Amygdala (tissue), 56 donors: ENCODE results near the gene TNFRSF1A.
A peak's percentile ranks its signal among the peaks of the same experiment; 100 is the strongest.
"Not testable (repeated sequence)": the region's sequence is repeated elsewhere in the genome, so short reads cannot be mapped to it uniquely, and the experiment has no call there.

ENCODE experiments used
- DNase-seq, 56 donors: peaks; one replicate each; lab custom pipeline; 2025; lab: John Stamatoyannopoulos, UW

TNFRSF1A gene

DNA sequence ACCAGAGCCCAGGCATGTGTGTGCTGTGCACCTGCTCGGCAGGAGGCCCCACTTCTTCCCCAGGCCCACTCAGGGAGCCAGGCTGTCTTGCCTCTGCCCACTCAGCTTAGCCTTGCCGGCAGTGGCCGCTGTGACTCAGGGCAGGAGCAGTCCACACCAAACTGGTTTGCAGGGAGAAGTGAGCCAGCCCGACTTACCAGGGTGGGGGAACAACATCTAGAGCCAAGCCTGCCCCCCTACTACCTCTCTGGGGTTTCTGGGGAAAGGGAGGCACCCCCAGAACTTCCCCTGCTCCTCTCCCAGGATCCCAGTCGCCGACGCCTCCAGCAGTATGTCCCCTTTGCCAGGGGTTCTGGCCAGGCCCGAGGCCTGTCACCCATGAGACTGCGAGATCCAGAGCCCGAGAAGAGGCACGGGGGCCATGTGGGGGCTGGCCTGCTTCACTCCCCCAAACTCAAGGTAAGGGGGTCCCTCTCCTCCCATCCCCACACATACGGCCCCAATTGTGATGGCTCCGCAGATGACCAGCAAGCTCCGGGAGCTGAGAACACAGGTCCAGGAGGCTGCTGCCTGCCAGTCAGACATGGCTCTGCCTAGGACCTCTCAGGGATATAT, 28.4 kb downstream of the TNFRSF1A start:
- no peak for DNase-seq

DNA sequence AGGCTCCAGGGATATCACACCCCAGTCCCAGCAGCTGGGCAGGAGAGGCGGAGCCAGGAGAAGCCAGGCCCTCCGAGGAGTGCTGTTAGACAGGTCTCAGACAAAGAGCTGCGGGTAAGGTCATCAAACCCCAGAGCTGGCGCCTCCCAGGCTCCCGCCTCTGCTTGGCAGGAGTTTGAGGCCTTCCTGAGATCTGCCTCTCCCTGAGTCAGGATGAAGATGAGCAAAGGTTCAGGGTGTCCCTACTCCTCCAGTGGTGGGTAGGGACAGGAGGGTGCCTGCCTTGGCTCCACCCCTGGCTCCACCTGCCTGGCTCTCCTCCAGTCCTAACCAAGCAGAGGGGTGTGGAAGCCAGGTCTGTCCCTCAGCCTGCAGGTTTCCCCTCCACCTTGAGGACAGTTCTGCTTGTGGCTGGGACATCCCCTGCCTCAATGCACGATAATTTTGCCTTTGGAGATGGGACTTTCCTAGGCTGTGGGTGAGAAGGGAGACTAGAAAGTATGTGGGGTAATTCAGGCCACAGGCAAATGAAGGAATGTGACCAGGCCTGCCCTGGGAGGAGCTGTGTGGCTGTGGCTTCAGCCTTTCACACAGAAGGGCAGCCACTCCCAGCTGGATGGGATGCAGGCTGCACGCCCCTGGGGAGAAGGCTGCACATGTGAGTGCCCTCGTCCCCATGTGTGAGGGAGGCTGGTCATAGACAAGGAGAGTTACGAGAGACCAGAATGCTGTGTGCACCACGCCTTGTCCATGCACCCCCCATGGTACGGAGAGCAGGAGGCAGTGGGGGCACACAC, 29.1 kb downstream of the TNFRSF1A start:
- DNase-seq = no peak

DNA sequence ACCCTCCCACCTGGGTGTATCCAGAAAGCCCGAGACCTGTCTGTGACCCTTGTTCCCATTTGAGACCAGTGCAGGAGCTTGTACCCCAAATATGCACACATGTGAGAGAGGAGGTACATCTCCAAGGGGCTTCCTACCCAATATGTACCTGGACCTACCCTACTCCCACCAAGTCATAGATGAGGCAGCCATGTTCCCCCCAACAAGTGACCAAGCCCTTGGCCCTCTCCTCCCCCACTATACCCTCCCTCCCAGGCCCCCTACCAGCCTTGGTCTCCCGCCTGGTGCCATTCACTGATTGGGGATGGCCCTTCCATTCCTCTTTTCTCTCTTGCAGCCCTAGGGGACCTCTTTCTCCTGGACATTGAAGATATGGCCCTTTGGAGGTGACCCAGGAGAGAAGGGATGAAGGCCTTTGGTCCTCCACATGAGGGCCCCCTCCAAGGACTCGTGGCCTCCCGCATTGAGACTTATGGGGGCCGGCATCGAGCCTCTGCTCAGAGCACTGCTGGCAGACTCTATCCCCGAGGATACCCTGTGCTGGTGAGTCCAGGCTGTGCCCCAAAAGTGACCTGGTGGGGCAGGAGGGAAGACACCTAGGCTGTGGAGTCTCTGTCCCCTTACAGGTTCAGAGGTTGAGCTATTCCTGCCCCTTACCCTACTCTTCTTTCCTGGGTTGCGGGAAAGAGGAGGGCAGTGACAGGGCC, 29.9 kb downstream of the TNFRSF1A start:
- DNase-seq = no peak

DNA sequence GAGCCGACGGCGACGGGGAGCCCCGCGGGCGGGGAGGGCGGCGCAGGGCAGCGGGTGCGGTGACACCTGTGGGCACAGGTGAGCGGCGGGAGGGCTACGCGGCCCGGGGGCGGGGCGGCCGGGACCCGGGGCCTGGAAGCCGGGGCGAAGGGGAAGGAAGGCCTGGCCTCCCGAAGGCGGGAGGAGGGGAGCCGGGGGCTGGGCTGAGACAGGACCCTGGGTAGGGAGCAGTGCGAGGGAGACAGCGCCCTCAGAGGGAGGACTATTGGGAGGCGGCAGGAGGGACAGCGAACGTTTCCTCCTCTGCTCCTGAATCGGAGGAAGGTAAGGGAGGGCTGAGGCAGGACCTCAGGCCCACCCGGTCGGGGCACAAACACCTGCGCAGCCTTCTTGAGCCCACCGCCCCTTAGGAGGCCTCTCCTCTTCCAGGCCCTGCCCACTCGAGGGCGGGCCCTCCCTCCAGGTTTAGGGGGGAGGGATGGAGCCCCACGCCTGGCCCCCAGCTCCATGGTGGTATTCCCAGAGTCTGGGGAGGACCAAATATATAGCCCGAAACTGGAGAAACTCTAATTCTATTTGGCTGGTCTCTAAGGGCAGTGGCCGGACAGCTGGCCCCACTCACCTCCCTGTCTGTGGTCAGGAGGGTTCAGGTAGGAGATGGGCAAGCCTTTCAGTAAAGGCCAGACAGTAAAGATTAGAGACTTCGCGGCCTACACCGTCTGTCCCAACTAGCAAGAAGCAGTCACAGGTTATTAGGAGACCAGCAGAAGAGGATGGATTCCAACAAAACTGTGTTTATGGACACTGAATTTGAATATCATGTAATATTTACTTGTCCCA, 30.9 kb downstream of the TNFRSF1A start:
- no peak for DNase-seq

DNA sequence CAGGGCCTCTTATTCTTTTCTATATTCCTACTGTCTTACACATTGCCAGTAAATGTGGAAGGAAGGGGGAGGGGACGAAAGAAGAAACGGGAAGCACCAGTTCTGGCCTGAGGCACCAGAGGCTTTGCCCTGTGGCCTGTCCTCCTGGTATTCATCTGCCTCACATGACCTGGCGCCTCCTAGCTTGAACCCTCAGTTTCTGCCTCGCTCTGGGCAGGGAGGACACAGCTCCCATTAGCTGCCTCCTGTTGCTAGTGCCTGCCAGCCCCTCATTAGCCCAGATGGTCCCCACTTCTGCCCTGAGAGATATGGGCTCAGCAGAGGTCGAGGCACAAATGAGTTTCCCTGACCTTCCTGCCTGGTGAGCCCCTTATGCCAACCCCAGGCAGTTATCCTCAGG, 34.3 kb downstream of the TNFRSF1A start:
- peak in 5 of 56 donors; percentile 8 to 46 (median 17) for DNase-seq

DNA sequence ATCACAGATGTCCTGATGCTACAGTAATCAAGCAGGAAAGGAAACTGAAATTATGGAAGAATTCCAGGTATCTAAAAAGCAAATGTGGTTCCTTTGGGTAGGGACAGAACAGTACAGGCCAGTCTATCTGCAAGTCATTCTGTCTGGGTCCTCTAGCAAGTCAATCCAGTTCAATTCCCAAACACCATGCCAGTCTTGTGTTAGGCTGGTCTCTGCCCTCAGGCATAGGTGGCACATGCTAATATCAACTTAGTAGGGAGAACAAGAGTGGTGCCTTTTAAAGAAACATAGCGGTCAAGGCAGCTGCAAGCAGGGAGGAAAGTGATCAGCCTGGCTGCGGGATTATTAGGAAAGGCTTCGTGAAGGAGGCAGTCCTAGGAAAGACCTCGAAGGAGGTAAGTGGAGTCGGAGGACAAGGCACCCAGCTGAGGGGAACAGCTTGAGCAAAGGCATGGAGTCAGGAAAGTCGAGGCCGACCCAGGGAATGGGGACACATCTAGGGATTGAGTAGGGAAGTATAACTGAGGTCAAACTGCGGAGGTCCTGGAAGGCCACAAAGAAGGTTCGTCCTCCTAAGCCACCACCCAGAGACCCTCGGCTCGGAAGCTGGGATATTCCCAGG, 35.2 kb downstream of the TNFRSF1A start:
- no peak for DNase-seq

DNA sequence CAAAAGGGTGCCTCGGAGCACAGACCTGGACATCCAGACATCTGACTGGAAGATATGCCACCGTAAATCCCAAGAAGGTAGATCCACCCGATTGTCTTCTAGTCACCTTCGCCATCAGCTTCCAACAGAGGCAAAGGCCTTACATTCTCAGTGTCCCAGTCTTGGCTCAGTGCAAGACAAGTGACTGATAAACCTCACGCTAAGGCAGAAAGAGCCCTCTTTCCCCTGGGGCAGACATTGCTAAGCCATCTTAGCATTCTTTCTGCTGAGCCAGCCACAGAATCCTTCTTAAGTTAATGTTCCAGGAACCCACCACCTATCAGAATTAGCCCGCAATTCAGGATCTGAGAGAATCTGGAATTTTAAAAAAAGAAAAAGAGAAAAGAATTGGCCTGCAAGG, 35.7 kb downstream of the TNFRSF1A start:
- no peak for DNase-seq

DNA sequence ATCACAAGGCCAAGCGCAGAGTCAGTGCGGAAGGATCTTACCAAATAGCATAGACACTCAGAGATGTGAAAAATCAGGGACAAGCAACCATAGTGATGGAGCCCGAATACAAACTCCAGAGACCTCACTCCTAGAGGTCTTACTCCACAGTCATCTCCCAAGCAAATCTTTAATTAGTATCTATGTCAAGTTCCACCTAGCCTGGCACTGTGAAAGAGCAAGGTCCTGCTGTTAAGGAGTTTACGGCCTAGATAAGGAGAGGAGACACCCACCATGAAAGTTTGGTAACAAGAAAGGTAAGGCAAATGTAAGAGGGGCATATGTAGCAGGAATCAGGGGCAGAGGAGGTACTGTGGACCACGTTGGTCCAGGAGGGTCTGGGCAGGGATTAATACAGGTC, 38.8 kb downstream of the TNFRSF1A start:
- no peak for DNase-seq

DNA sequence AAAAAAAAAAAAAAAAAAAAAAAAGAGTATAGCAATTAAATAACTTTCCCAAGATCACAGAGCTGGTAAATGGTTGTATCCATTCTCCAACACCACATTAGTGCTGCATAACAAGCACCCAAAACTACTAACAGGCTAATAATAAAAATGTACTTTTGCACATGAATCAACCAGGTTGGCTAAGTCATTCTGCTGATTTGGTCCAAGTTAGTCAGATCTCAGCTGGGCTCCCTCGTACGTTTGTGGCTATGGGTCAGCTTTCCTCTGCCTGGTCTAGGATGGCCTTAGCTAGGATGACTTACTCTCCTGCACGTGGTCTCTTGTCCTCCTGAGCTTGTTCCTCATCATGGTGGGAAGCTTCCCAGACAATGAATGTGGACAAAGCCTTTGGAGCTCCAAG, 39.3 kb downstream of the TNFRSF1A start:
- no peak for DNase-seq

DNA sequence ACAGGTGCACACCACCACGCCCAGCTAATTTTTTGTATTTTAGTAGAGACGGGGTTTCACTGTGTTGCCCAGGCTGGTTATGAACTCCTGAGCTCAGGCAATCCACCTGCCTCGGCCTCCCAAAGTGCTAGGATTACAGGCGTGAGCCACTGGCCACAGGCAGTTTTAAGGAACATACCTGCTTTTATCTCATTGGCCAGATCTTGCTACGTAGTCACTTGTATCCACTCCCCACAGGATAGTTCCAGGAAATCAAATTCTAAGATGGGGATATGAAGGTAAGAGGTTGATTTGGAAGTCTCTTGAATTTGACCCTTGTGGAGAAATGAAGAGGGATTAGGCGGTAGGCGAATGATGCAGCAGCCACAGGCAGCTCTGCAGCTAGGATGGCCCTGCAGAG, 40.2 kb downstream of the TNFRSF1A start:
- DNase-seq = no peak

DNA sequence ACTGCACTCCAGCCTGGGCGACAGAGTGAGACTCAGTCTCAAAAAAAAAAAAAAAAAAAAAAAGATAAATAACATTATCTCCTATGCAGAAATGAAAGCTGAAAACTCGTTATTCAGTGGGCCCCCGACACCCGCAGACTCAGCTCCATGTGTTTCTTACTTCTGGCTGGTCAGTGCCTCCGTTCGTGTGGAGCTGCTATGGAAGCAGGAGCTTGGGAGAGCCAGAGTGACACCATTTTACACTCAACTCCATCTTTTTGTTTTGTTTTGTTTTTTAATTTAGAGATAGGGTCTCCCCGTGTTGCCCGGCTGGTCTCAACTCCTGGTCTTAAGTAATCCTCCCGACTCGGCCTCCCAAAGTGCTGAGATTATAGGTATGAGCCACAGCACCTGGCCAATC, 44.7 kb downstream of the TNFRSF1A start:
- DNase-seq = no peak

DNA sequence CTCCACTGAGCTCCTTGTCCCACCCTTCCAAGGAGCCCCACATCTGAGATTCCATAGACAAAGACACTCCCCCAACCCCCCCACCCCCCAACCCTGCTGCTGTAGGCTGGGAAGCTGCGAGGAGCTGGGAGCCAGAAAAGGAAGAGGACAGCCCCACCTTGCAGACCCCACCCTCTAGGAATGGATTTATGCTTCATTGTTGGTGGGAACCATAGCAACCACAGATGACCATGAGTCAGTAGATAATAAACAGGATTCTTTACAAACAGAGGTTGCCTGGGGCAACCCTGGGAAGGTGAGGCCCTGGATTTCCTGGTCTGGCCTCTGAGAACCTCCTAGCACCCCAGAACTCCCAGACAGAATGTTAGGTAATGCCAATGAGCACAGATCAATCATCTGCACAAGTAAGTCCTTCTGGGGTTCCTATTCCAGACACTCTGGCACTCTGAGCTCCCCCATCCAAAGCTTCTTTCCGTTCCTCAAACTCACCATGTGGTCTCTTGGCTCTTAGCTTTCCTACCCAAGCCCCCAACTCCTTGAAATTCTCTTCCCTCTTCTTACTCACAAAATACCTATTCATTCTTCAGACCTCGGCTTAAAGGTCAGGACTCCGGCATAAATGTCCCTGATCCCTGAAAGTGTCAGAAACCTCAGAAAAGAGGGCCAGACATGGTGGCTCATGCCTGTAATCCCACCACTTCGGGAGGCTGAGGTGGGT, 46.6 kb downstream of the TNFRSF1A start:
- no peak for DNase-seq

DNA sequence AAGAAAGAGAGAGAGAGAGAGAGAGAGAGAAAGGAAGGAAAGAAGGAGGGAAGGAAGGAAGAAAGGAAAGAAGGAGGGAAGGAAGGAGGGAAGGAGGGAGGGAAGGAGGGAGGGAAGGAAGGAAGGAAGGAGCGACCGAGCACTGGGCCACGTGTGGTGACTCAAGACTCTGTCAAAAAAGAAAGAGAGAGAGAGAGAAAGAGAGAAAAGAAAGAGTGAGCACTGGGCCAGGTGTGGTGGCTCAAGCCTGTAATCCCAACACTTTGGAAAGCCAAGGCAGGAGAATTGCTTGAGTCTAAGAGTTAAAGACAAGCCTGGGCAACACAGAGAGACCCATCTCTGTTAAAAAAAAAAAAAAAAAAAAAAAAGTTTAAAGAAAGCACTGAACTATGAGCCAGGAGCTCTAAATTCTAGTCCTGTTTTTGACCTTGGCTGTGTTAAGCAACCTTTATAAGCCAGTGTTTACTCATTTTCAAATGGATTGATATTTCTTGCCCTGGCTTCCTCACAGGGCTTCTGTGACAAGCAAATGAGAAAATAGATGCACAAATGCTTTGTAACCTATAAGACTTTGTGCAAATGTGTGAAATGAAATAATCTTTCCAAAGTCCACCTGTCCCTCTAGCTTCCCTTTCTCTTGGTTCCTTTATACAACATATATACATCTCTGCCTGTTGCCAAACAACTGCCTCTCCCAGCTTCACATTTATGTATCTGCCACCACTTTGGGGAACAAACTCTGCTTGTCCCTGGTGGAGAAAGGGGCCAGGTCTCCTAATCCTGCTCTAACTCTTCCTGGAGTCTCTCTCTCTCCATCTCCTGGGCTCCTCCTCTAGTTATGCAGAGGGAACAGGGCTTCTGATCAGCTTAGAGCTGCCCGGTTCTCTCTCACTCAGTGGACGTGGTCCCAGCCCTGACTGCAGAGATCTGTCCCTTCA, 47.5 kb downstream of the TNFRSF1A start:
- no peak for DNase-seq

DNA sequence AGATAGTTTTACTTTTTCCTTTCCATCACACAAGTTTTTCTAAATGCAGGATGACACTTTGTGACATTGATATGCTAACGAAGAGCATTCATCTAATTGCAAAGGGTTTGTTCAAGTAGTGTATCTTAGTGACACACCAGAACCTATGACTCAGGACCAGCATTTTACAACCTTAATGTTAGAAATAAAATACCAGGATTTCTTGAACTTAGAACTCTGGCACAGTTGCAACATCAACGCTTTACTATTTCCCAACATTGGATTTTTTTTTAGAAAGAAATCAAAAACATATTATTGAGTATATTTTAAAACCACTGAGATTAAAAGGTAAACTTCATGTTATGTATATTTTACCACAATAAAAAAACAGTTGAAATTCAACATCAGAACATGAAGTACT, 49.3 kb downstream of the TNFRSF1A start:
- DNase-seq = no peak

DNA sequence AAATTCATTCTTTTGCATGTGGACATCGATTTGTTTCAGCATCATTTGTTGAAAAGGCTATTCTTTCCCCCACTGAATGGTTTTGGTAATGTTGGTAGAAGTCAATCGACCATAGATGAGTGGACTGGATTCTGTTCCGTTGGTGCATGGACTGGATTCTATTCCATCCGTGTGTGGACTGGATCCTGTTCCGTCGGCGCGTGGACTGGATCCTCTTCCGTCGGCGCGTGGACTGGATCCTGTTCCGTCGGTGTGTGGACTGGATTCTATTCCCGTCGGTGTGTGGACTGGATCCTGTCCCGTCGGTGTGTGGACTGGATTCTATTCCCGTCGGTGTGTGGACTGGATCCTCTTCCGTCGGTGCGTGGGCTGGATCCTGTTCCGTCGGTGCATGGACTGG, 52.0 kb downstream of the TNFRSF1A start:
- DNase-seq = not testable (repeated sequence)

DNA sequence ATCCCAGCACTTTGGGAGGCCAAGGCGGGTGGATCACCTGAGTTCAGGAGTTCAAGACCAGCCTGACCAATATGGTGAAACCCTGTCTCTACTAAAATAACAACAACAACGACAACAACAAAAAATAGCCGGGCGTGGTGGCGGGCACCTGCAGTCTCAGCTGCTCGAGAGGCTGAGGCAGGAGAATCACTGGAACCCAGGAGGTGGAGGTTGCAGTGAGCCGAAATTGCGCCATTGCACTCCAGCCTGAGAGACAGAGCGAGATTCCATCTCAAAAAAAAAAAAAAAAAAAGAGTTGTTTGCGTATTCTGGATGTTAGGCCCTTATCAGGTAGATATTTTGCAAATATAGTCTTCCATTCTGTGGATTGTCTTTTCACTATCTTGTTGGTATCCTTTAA, 52.8 kb downstream of the TNFRSF1A start:
- not testable (repeated sequence) for DNase-seq

DNA sequence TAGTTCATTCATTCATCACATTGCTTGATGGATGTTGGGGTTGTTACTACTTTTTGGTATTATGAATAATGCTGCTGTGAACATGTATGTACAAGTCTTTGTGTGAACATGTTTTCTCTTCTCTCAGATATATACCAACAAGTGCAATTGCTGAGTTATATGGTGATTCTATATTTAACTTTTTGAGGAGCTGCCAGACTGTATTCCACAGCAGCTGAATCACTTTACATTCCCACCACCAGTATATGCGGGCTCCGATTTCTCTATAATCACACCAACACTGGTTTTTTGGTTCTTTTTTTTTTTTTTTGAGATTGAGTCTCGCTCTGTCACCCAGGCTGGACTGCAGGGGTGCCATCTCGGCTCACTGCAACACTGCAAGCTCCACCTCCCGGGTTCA, 53.6 kb downstream of the TNFRSF1A start:
- no peak for DNase-seq

DNA sequence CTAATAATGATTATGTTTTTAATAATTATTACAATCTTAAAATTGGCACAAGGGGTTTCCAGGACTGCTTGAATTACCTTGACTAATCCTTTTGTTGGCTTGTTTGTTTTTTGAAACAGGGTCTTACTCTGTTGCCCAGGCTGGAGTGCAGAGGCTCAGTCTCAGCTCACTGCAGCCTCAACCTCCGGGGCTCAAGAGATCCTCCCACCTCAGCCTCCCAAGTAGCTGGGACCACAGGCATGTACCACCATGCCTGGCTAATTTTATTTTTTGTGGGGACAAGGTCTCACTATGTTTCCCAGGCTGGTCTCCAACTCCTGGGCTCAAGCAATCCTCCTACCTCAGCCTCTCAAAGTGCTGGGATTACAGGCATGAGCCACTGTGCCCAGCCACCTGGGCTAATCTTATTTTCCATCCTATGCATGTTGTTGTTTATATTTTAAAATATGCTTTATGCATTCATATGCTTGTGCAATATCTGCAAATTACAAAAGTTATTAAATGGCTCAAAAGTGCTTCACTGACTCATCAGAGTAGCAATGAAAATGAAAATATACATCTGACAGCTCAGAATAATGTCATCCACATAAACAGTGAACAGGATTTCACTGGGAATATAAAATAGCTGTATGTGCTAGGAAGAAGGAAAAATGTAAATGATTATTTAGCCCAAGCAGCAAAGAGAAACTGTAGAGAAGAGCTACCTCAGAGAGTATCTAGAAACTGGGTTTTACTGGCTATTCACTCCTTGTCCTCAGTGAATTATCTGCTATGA, 56.2 kb downstream of the TNFRSF1A start:
- DNase-seq = no peak
